IPS-11a (cell line): ENCODE data around the gene ADPRS.

Experiments used
- H3K4me3 ChIP-seq: one replicate; pipeline ENCODE4 v1.5.1; 2013; ENCODE audit warnings: low read depth, low read length, control low read depth

Gene ADPRS

GRCh38 chr1:36087233-36088123 is 1.2 kb upstream of the ADPRS start:
- no peak overlapping the region for H3K4me3 ChIP-seq

DNA sequence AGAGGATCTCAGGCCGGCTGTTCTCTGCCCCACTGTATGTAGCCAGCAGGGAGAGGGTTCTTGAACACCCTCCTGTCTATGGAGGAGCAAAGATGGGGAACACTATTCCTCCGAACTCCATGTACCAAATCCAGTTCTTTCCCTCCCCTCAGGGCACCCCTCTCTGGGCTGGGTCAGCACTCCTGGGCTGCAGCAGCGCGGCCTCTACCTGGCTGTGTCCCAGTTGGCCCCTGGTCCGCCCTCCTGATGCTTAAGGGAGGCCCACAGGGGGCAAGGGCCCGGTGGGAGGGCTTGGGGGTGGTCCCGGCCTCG is 471 bp upstream of the ADPRS start:
- H3K4me3 ChIP-seq, result peak overlapping the region; percentile 96

DNA sequence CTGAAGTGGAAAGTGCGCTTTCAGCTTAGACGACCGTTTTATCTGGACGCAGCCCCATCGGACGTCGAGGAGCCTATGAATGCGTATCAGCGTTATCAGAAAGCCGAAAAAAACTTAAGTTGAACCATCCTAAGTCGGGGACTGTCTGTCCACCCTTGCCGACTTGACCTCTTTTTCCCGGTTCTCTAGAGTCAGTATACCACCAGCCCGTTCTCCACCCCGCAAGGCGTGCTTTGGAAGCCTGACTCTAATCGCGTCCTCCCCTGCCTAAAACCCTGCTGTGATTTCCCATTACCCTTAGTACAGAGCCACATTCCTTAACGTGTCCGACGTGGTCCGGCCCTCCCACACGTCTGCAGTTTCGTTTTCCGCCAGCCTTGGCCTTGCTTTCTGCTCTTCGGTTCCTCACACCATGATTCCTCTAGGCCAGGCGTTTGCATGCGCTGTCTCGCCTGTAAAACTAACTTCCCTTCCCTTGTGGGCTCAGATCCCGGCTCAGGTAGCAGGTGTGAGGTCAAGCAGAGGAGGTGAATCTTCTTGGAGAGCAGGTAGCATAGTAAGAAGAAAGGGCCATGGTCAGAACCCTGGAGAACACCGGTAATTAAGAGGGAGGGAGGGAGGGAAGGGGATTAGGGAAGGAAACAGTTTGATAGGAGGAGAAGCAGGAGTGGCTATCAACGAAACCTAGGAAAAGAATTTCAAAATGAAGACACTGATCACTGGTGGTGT is 865 bp downstream of the ADPRS start:
- peak overlapping the region; percentile 96 for H3K4me3 ChIP-seq

- H3K4me3 ChIP-seq, result no peak overlapping the region
Observed at GRCh38 chr1:36091141-36091540, 2.4 kb downstream of the ADPRS start.

DNA sequence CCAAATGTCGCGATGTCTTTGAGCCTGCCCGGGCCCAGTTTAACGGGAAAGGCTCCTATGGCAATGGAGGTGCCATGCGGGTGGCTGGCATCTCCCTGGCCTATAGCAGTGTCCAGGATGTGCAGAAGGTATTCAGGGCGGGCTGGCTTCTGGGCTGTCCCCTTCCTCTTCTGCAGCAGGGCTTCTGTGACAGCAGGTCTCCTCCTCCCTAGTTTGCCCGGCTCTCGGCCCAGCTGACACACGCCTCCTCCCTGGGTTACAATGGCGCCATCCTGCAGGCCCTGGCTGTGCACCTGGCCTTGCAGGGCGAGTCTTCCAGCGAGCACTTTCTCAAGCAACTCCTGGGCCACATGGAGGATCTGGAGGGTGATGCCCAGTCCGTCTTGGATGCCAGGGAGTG is 3.0 kb downstream of the ADPRS start:
- no peak overlapping the region for H3K4me3 ChIP-seq

DNA sequence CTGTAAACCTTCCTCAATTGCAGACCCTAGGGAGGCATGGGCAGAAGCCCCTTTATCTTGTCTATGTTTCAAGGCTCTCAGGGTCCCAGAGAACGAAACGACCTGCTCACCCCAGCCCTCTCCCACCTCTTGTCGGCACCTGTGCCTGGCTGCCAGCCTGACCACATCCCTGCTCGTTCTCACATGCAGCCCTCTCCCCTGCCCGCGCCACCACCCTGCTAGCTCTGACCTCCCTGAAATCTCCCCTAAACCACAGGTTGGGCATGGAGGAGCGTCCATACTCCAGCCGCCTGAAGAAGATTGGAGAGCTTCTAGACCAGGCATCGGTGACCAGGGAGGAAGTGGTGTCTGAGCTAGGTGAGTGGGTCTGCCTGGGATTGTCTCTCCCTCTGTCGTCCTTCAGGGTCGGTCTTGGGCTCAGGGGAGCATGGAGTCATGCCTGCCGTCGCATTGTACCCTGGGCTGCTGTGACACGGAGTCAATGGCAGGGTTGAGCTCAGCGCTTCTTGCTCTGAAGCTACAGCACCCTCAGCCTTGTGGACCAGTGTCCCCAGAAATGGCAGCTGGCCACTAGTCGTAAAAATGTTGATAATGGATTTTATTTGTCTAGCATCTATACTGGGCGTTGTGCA is 3.6 kb downstream of the ADPRS start:
- H3K4me3 ChIP-seq, result no peak overlapping the region

DNA sequence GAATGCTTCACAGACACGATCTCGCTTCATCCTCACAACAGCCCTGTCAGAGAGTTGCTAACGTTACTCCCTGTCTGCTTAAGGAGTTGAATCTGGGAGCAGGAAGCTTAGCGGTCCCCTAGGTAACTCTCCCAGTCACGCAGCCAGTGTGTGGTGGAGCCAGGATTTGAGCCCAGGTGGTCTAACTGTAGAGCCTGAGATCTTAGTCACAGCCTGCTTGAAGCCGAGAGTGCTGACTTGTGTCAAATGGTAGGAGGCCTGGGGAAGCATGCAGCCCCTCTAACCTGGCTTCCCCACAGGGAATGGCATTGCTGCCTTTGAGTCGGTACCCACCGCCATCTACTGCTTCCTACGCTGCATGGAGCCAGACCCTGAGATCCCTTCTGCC is 4.1 kb downstream of the ADPRS start:
- H3K4me3 ChIP-seq, result no peak overlapping the region

- H3K4me3 ChIP-seq, result no peak overlapping the region
Observed at GRCh38 chr1:36093226-36093625, 4.5 kb downstream of the ADPRS start.

GRCh38 chr1:36093929-36094328 is 5.2 kb downstream of the ADPRS start:
- no peak overlapping the region for H3K4me3 ChIP-seq

GRCh38 chr1:36094621-36095061 is 5.9 kb downstream of the ADPRS start:
- H3K4me3 ChIP-seq, result no peak overlapping the region

GRCh38 chr1:36095760-36096405 is 7.2 kb downstream of the ADPRS start:
- H3K4me3 ChIP-seq, result no peak overlapping the region

DNA sequence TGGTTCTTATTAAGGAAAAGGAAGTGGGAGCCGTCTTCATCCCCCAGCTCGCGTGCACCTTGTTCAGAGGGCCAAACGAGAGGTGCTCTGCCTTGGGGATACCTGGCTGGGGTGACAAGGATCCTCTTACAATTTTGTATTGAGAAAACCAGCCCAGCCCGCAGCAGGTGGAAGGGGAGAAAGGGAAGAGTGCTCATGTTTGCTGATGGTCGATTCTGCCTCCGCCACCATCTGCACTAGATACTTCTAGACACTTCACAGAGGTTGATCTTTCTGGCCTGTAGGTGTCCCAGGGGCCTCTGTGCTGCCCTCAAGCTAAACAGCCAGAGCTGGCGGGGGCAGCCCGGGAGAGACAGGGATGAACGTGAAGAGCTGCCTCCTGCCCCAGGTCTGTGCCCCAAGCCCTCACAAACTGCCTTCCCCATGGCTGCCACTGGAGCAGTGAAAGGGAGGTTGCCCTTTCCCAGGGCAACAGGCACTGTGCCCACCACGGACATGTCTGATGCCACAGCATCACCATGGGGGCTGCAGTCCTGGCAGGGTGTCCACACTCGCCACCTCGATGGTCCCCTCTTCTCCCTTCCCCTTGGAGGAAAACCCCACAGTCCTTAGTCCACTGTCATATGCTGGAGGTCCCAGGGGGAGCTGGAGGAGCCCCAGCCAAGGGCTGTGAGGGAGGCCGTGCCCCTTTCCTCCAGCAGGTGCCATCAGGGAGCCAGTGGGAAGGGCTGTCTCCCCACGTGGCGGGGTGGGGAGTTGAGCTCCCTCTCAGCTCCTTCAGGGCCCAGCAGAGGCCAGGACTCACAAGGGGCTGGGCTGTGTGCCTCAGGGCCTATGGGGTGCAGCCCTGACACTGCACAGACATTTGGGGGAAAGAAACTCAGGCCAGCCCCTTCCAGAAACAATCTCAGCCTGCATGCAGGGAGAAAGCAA is 8.1 kb downstream of the ADPRS start:
- H3K4me3 ChIP-seq, result no peak overlapping the region

- H3K4me3 ChIP-seq, result no peak overlapping the region
Observed at GRCh38 chr1:36097693-36098585, 9.2 kb downstream of the ADPRS start.

DNA sequence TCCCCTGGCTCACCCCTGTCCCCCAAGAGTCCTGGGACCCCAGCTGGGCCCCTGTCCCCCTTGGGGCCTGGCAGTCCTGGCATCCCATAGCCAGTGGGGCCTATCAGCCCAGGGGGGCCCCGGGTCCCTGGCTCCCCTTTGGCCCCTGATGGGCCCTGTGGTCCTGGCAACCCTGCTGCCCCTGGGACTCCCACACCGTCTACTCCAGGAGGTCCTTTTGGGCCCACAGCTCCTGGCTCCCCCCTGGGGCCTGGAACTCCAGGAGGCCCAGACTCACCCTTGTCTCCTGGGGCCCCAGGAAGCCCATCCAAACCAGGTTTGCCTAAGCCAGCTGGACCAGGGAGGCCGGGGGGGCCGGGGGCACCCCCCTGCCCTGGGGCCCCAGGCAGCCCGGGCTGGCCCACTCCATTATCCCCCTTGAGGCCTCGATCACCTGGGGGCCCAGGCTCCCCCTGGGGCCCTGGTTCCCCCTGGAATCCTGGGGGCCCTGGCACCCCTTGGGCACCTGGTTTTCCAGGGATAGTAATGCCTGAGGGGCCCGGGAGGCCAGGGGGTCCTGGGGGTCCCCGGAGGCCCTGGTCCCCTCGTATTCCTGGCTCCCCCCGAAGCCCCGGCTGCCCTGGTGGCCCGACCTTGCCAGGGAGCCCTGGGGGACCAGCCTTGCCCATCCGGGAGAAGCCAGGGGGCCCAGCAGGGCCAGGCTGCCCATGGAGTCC is 10.1 kb downstream of the ADPRS start:
- H3K4me3 ChIP-seq, result no peak overlapping the region

DNA sequence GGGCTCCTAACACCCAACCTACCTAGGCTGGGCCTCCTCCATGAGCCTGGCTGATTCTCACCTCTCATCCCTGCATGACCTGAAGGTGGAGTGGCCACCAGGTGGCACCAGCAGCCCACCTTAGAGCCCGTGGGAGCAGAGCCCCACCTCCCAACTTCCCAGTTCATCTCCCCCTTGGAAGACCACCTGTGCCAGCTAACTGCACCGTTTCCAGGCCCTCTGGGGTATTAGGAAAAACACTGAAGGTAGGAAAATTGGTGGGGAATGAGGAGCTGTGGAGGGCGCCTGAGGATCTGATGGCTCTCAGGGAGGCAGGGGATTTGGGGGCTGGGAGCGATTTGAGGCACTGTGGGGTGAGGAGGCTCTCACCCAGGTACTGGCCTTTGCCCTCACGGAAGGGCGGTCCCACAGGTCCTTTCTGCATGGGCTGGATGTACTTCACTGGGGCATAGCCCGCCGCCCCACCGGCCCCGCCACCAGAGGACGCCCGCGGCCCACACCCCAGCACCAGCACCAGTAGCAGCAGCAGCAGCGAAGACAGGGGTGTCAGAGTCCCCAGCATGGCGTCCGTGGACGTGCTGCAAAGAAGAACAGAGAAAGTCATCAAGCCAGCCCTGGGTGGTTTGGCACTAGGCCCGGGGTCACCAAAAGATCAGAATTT is 11.1 kb downstream of the ADPRS start:
- H3K4me3 ChIP-seq, result no peak overlapping the region

DNA sequence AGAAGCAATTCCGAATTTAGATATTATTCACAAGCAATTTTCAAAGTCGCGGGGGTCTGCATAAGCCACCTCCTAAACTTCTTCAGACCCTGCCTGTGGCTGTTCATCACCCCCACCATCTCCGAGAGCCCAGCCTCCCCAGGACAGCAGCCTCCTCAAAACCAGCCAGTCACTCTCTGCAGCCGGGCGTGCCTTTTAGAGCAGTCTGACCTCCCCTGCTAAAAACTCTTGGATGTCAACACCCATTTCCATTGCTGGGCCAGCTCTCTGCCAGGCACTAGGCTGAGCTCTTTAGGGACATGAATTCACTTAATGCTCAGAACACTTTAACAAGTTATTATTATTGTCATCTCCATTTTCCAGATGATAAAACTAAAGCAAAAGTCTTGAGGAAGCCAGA is 11.7 kb downstream of the ADPRS start:
- H3K4me3 ChIP-seq, result no peak overlapping the region

DNA sequence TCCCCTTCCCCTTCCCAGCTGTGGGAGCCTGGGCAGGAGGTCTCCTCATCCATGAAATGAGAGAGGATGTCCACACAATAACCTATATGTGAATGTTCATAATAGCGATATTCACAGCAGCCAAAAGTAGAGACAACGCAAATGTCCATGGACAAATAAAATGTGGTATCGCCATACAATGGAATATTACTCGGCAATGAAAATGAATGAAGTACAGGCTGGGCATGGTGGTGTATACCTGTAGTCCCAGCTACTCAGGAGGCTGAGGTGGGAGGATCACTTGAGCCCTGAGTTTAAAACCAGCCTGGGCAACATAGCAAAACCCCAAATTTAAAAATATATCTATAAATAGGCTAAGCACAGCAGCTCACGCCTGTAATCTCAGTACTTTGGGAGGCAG is 12.9 kb downstream of the ADPRS start:
- no peak overlapping the region for H3K4me3 ChIP-seq

GRCh38 chr1:36106269-36106668 is 17.6 kb downstream of the ADPRS start:
- H3K4me3 ChIP-seq, result no peak overlapping the region
